ENCODE measurements around the gene FGFBP1.

GRCh38 chr4:15899511-15899910 lies 39.0 kb downstream of the FGFBP1 start:
- TF ChIP-seq CTCF (IDR thresholded peaks at IDR 0.05) (no peak), POLR2A (IDR thresholded peaks at IDR 0.05) (no peak)
